Neural cell (in vitro differentiated cells): Measurements from ENCODE around the gene TLX3. TPM values are rescaled to one million over a fixed set of nuclear protein-coding genes. Genes with fewer than 3 reads are reported as not detected.
A peak's percentile ranks its signal among the peaks of the same experiment; 100 is the strongest.

ENCODE experiments used
- H2AFZ ChIP-seq: fragments of 200-600, 300-800 bp; sonication (generic), shearing (Covaris generic); 2 replicates; pipeline ENCODE4 v1.6.0; 2014; ENCODE audit warnings: low read depth, mild to moderate bottlenecking, antibody characterized with exemption, low read length, moderate library complexity
- H3F3A ChIP-seq: fragments of 200-600 bp; shearing (Covaris generic); 2 replicates; pipeline ENCODE4 v1.6.1; 2016; ENCODE audit warnings: mild to moderate bottlenecking, moderate library complexity, mixed read lengths, antibody characterized with exemption, low read length; ENCODE audit not compliant: insufficient read depth, poor library complexity, severe bottlenecking
- H3K27ac ChIP-seq: fragments of 200-600, 300-800 bp; sonication (generic), shearing (Covaris generic); 2 replicates; pipeline ENCODE4 v1.5.1; 2014; ENCODE audit warnings: mild to moderate bottlenecking, low read length, moderate library complexity
- H3K27me3 ChIP-seq: fragments of 300-800, 200-600 bp; sonication (generic), shearing (Covaris generic); 2 replicates; pipeline ENCODE4 v1.6.0; 2014; ENCODE audit warnings: mild to moderate bottlenecking, low read depth, low read length, moderate library complexity; ENCODE audit not compliant: insufficient read depth
- H3K36me3 ChIP-seq: fragments of 300-800, 200-600 bp; sonication (generic), shearing (Covaris generic); 2 replicates; pipeline ENCODE4 v1.5.1; 2014; ENCODE audit warnings: mild to moderate bottlenecking, antibody characterized with exemption, low read length, moderate library complexity; ENCODE audit not compliant: insufficient read depth
- H3K4me2 ChIP-seq: fragments of 300-800, 200-600 bp; sonication (generic), shearing (Covaris generic); 2 replicates; pipeline ENCODE4 v1.6.0; 2014; ENCODE audit warnings: mild to moderate bottlenecking, low read length
- H3K4me3 ChIP-seq: fragments of 300-800, 200-600 bp; sonication (generic), shearing (Covaris generic); 2 replicates; pipeline ENCODE4 v1.5.1; 2014; ENCODE audit warnings: mild to moderate bottlenecking, low read length, moderate library complexity
- H3K79me2 ChIP-seq: fragments of 200-600 bp; shearing (Covaris generic); replicated peaks from 2 replicates; pipeline ENCODE4 v1.6.0; 2014; ENCODE audit warnings: mild to moderate bottlenecking, low read length, moderate library complexity; ENCODE audit not compliant: insufficient read depth
- H3K9ac ChIP-seq: fragments of 300-800, 200-600 bp; sonication (generic), shearing (Covaris generic); 2 replicates; pipeline ENCODE4 v1.6.1; 2016; ENCODE audit warnings: mild to moderate bottlenecking, low read length, mixed read lengths
- H3K9me2 ChIP-seq: fragments of 200-600 bp; shearing (Covaris generic); 2 replicates; pipeline ENCODE4 v1.6.1; 2016; ENCODE audit warnings: mild to moderate bottlenecking, low read length, mixed read lengths; ENCODE audit not compliant: insufficient read depth
- H3K9me3 ChIP-seq: fragments of 200-600, 300-800 bp; sonication (generic), shearing (Covaris generic); 2 replicates; pipeline ENCODE4 v1.6.1; 2016; ENCODE audit warnings: mild to moderate bottlenecking, mixed run types, low read length, moderate library complexity, mixed read lengths
- H4K20me1 ChIP-seq: fragments of 200-600 bp; shearing (Covaris generic); 2 replicates; pipeline ENCODE4 v1.6.1; 2016; ENCODE audit warnings: mild to moderate bottlenecking, mixed run types; ENCODE audit not compliant: insufficient read depth
- EP300 ChIP-seq: fragments of 450-650 bp; conservative IDR thresholded peaks from 2 replicates; pipeline ENCODE4 v1.6.1; 2014; ENCODE audit warnings: antibody characterized with exemption, mild to moderate bottlenecking, moderate library complexity; ENCODE audit not compliant: poor library complexity, severe bottlenecking
- EZH2 ChIP-seq: fragments of 200-600, 300-800 bp; shearing (Covaris generic), sonication (generic); IDR thresholded peaks from 2 replicates; pipeline ENCODE4 v1.6.1; 2014; ENCODE audit warnings: antibody characterized with exemption, low read length, borderline replicate concordance, mild to moderate bottlenecking; ENCODE audit not compliant: insufficient read depth, poor library complexity, severe bottlenecking
- MXI1 ChIP-seq: fragments of 450-650 bp; conservative IDR thresholded peaks from 2 replicates; pipeline ENCODE4 v1.6.1; 2014; ENCODE audit warnings: antibody characterized with exemption, mild to moderate bottlenecking; ENCODE audit not compliant: poor library complexity, severe bottlenecking
- POLR2AphosphoS5 ChIP-seq: IDR thresholded peaks from 2 replicates; pipeline ENCODE4 v1.6.1; 2012
- RAD21 ChIP-seq: fragments of 450-650 bp; conservative IDR thresholded peaks from 2 replicates; pipeline ENCODE4 v1.6.1; 2014; ENCODE audit warnings: antibody characterized with exemption, mild to moderate bottlenecking, moderate library complexity
- SMC3 ChIP-seq: fragments of 450-650 bp; conservative IDR thresholded peaks from 2 replicates; pipeline ENCODE4 v1.6.1; 2014; ENCODE audit warnings: antibody characterized with exemption, mild to moderate bottlenecking, moderate library complexity; ENCODE audit not compliant: poor library complexity
- TAF1 ChIP-seq: IDR thresholded peaks from 2 replicates; pipeline ENCODE4 v1.6.1; 2012; ENCODE audit warnings: low read depth
- polyA plus RNA-seq: library from polyadenylated mRNA; depleted of rRNA; stranded (reverse); fragments of >200 nt; gene quantifications from 2 replicates; pipeline ENCODE4 v1.2.3, GENCODE V29; 2014
- TF ChIP-seq, protein P1 (sequence below): IDR thresholded peaks from 2 replicates; pipeline ENCODE4 v1.6.1; 2012; ENCODE audit warnings: borderline replicate concordance
- TF ChIP-seq, protein P2 (sequence below): fragments of 450-650 bp; IDR thresholded peaks from 2 replicates; pipeline ENCODE4 v1.5.1; 2014; ENCODE audit warnings: antibody characterized with exemption, mild to moderate bottlenecking, moderate library complexity; ENCODE audit not compliant: poor library complexity, severe bottlenecking

Gene TLX3
- polyA plus RNA-seq, 1 donor from 2014 or later = not detected

DNA sequence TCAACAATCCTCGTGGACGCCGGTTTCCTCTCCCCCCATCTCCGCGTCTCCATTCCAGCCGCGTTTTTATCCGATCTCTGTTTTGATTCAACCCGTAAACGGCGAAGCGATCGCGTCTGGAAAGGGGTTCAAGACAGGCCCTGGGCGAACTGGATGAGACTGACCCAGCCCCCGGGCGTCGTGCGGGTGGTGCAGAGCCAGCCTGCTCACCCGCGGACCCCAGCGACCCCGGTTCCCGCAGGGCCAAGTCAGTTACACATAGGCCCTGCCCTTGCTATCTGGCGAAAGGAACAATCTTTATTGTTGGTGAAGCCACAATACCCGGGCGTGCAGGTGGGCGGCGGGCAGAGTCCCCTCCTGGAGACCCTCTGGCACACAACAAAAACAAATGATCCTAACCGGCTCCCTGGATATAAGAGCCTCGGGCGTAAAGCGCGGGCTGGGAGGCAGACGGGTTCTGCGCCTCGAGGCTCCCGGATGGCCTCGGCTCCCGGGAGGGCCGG, 1.8 kb downstream of the TLX3 start:
- Histone ChIP-seq H3K79me2 (no peaks in the 10 kb centered on the region), H3K9me3 (peaks cover 4% of the 10 kb centered on the region), H3F3A (no peaks in the 10 kb centered on the region), H3K4me2 (no peak overlapping the region), H3K9ac (no peak overlapping the region), H3K36me3 (no peaks in the 10 kb centered on the region), H4K20me1 (no peaks in the 10 kb centered on the region), H3K4me3 (peak overlapping the region; percentile 33), H3K9me2 (no peaks in the 10 kb centered on the region), H2AFZ (no peak overlapping the region), H3K27me3 (peaks cover 100% of the 10 kb centered on the region), H3K27ac (no peak overlapping the region)
- TF ChIP-seq EZH2 (peak; percentile 55), SMC3 (no peak)
- TF ChIP-seq, protein P1, sequence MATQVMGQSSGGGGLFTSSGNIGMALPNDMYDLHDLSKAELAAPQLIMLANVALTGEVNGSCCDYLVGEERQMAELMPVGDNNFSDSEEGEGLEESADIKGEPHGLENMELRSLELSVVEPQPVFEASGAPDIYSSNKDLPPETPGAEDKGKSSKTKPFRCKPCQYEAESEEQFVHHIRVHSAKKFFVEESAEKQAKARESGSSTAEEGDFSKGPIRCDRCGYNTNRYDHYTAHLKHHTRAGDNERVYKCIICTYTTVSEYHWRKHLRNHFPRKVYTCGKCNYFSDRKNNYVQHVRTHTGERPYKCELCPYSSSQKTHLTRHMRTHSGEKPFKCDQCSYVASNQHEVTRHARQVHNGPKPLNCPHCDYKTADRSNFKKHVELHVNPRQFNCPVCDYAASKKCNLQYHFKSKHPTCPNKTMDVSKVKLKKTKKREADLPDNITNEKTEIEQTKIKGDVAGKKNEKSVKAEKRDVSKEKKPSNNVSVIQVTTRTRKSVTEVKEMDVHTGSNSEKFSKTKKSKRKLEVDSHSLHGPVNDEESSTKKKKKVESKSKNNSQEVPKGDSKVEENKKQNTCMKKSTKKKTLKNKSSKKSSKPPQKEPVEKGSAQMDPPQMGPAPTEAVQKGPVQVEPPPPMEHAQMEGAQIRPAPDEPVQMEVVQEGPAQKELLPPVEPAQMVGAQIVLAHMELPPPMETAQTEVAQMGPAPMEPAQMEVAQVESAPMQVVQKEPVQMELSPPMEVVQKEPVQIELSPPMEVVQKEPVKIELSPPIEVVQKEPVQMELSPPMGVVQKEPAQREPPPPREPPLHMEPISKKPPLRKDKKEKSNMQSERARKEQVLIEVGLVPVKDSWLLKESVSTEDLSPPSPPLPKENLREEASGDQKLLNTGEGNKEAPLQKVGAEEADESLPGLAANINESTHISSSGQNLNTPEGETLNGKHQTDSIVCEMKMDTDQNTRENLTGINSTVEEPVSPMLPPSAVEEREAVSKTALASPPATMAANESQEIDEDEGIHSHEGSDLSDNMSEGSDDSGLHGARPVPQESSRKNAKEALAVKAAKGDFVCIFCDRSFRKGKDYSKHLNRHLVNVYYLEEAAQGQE = no peak

DNA sequence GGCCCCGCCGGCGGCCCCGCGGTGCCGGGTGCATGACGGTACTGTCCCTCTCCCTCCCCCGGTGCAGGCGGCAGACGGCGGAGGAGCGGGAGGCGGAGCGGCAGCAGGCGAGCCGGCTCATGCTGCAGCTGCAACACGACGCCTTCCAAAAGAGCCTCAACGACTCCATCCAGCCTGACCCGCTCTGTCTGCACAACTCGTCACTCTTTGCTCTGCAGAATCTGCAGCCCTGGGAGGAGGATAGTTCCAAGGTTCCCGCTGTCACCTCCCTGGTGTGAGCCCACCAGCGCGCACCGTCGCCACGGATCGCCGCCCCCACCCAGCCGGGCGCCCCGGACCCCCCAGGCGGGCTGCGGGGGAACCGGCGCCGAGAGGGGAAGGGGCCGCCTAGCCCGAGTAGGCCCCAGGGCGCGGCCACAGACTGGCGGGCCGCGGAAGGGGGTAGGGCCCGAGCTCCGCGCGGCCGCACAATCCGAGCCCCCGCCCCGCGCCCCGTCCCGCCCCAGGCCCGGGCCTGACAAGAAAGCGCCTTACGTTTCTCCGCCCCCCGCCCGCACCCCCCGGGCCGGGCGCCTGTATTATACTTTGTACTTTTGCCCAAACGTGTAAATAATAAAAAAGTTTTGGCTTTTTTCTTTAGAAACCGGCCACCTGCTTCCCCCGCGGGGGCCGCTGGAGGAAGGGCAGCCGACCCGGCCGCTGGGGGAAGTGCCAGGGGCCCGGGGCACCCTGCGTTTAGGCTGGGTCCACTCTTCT, 2.5 kb downstream of the TLX3 start:
- no peak overlapping the region for H2AFZ ChIP-seq
- H4K20me1 ChIP-seq = no peaks in the 10 kb centered on the region
- no peaks in the 10 kb centered on the region for H3F3A ChIP-seq
- H3K36me3 ChIP-seq = no peaks in the 10 kb centered on the region
- H3K79me2 ChIP-seq = no peaks in the 10 kb centered on the region
- no peak overlapping the region for H3K27ac ChIP-seq
- H3K9me2 ChIP-seq = no peaks in the 10 kb centered on the region
- peaks cover 100% of the 10 kb centered on the region for H3K27me3 ChIP-seq
- peak overlapping the region; percentile 33 for H3K4me3 ChIP-seq
- TF ChIP-seq POLR2AphosphoS5 (peak; percentile 86), EP300 (no peak)
- no peak overlapping the region for H3K4me2 ChIP-seq
- peaks cover 4% of the 10 kb centered on the region for H3K9me3 ChIP-seq
- no peak overlapping the region for H3K9ac ChIP-seq

DNA sequence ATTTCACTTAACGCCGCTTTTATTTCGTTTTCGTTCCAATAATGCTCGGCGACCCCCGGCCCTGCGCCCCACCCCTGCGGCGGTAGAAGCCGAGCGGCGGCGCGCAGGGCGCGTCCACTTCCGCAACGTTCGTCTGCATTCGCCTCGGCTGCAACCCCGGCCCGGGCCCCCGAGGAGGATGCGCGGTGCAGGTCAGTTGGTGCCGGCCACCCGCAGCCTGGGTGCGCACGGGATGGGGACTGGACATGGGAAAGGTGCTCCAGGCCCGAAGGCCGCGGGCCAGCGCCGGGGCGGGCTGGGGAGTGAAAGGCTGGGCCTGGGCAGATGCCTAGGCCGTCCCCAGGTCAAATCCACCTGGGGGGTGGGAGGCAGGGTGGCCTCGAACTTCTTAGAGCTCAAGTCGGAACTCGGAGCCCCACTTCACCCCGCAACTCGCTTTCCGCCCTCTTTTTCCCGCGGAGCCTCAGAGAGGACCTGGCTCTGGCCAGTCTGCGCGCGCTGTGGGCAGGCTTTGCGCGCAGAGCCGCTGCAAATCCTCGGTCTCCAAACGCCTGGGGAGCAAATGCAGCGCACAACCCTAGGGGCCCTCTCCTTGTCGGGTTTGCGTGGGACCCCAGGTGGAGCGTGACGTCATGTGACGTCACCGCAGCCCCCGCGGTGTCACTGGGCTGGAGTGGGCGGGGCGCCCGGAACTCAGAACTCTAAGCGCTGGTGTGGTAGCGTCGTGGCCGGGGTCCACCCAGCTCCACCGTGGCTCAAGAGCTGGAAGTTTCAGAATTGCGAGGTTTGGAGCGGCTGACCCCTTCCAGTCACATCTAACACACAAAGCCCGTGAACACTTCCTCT, 3.3 kb downstream of the TLX3 start:
- Histone ChIP-seq H3K36me3 (no peaks in the 10 kb centered on the region), H3K9ac (no peak overlapping the region), H3K9me2 (no peaks in the 10 kb centered on the region), H3K27ac (no peak overlapping the region), H3K4me3 (no peak overlapping the region), H3F3A (no peaks in the 10 kb centered on the region), H2AFZ (no peak overlapping the region), H4K20me1 (no peaks in the 10 kb centered on the region), H3K79me2 (no peaks in the 10 kb centered on the region), H3K4me2 (no peak overlapping the region), H3K27me3 (peaks cover 100% of the 10 kb centered on the region), H3K9me3 (peaks cover 4% of the 10 kb centered on the region)
- TF ChIP-seq POLR2AphosphoS5 (peak; percentile 33), SMC3 (no peak), TAF1 (no peak), MXI1 (no peak), EP300 (no peak), RAD21 (no peak), EZH2 (peak; percentile 78)
- TF ChIP-seq, protein P1 = no peak
- TF ChIP-seq, protein P2, sequence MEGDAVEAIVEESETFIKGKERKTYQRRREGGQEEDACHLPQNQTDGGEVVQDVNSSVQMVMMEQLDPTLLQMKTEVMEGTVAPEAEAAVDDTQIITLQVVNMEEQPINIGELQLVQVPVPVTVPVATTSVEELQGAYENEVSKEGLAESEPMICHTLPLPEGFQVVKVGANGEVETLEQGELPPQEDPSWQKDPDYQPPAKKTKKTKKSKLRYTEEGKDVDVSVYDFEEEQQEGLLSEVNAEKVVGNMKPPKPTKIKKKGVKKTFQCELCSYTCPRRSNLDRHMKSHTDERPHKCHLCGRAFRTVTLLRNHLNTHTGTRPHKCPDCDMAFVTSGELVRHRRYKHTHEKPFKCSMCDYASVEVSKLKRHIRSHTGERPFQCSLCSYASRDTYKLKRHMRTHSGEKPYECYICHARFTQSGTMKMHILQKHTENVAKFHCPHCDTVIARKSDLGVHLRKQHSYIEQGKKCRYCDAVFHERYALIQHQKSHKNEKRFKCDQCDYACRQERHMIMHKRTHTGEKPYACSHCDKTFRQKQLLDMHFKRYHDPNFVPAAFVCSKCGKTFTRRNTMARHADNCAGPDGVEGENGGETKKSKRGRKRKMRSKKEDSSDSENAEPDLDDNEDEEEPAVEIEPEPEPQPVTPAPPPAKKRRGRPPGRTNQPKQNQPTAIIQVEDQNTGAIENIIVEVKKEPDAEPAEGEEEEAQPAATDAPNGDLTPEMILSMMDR = no peak
